Retinal pigment epithelial cell (primary cell): ENCODE measurements around the gene LRRC38.

Experiments
- DNase-seq: peaks from one replicate; pipeline ENCODE4 v3.0.0-alpha.2; 2010; ENCODE audit warnings: low read depth
- H3K4me3 ChIP-seq: 2 replicates; pipeline ENCODE4 v1.5.1; 2011; ENCODE audit warnings: mild to moderate bottlenecking, low read length, control low read depth, moderate library complexity
- CTCF ChIP-seq: conservative IDR thresholded peaks from 2 replicates; pipeline ENCODE4 v1.5.1; 2011; ENCODE audit warnings: low read depth, low read length, control low read depth, inconsistent platforms

The LRRC38 gene

GRCh38 chr1:13505020-13505419 is 8.8 kb downstream of the LRRC38 start:
- no peak for DNase-seq
- TF ChIP-seq CTCF = no peak
- no peak overlapping the region for H3K4me3 ChIP-seq

- no peak for TF ChIP-seq CTCF
- DNase-seq = no peak
- H3K4me3 ChIP-seq = no peak overlapping the region
Measured at GRCh38 chr1:13500806-13501205, 13.0 kb downstream of the LRRC38 start.

- no peak for TF ChIP-seq CTCF
- no peak overlapping the region for H3K4me3 ChIP-seq
- DNase-seq = no peak
Measured at GRCh38 chr1:13499422-13499821, 14.4 kb downstream of the LRRC38 start.

GRCh38 chr1:13498553-13498952 is 15.2 kb downstream of the LRRC38 start:
- DNase-seq = no peak
- no peak for TF ChIP-seq CTCF
- H3K4me3 ChIP-seq = no peak overlapping the region

- no peak overlapping the region for H3K4me3 ChIP-seq
- no peak for DNase-seq
- no peak for TF ChIP-seq CTCF
Measured at GRCh38 chr1:13495186-13495585, 18.6 kb downstream of the LRRC38 start.

- no peak for DNase-seq
- no peak overlapping the region for H3K4me3 ChIP-seq
- TF ChIP-seq CTCF = no peak
Measured at GRCh38 chr1:13494712-13495111, 19.1 kb downstream of the LRRC38 start.

GRCh38 chr1:13494025-13494424 is 19.8 kb downstream of the LRRC38 start:
- DNase-seq = no peak
- no peak for TF ChIP-seq CTCF
- H3K4me3 ChIP-seq = no peak overlapping the region
